SJSA1 (cell line): ENCODE results near the gene LHB. TPM values are rescaled to one million over a fixed set of nuclear protein-coding genes. Genes with fewer than 3 reads are reported as not detected.

Experiments
- DNase-seq, 2 experiments: peaks; one replicate each; pipeline ENCODE4 v3.0.0-alpha.2; 2015 to 2020; ENCODE audit warnings: low spot score in 2 of 2, low read depth in 1 of 2
- H3K27ac ChIP-seq: fragments of 250-450 bp; sonication (Bioruptor Pico); 2 replicates; pipeline ENCODE4 v1.5.1; 2020; ENCODE audit warnings: mild to moderate bottlenecking, moderate library complexity
- H3K27me3 ChIP-seq: fragments of 250-450 bp; sonication (Bioruptor Pico); replicated peaks from 2 replicates; pipeline ENCODE4 v1.5.1; 2020; ENCODE audit warnings: mild to moderate bottlenecking, moderate library complexity
- H3K36me3 ChIP-seq: fragments of 250-450 bp; sonication (Bioruptor Pico); 2 replicates; pipeline ENCODE4 v1.5.1; 2020; ENCODE audit warnings: mild to moderate bottlenecking
- H3K4me1 ChIP-seq: fragments of 250-450 bp; sonication (Bioruptor Pico); replicated peaks from 2 replicates; pipeline ENCODE4 v1.6.1; 2021; ENCODE audit warnings: mild to moderate bottlenecking
- H3K4me3 ChIP-seq: fragments of 250-450 bp; sonication (Bioruptor Pico); 2 replicates; pipeline ENCODE4 v1.5.1; 2020; ENCODE audit warnings: mild to moderate bottlenecking
- H3K9me3 ChIP-seq: fragments of 250-450 bp; sonication (Bioruptor Pico); replicated peaks from 2 replicates; pipeline ENCODE4 v1.5.1; 2020; ENCODE audit warnings: mild to moderate bottlenecking
- total RNA-seq: library from RNA; depleted of rRNA; stranded (reverse); fragments of >200 nt; shearing (Covaris generic); gene quantifications from 2 replicates; pipeline ENCODE4 v1.2.3, GENCODE V29; 2014; rRNA removed

Gene LHB
- total RNA-seq, 1 experiment from 2014 or later: 0.34 TPM

DNA sequence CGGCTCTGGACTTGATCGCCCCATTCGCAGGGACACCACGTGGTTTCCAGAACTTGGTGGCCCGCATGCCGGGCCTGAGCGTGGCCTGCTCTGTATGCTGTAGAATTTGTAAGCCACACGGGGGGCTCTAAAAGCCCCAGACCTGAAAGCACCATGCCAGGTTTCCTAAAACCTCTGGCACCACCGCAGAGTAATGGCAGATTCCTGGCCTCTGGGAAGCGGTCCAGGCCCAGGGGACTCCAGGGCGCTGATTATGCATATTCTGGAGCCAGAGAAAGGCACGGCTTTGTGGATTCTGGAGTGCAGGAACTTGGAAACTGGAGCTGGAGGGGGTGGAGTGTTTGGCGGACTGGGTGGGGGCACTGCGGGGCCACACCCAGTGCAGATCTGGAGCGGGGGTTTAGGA, 48.1 kb downstream of the LHB start:
- H3K9me3 ChIP-seq: no peaks in the 10 kb centered on the region
- no peak for DNase-seq
- no peak overlapping the region for H3K4me3 ChIP-seq
- H3K27ac ChIP-seq: no peak overlapping the region
- H3K36me3 ChIP-seq: peaks cover 64% of the 10 kb centered on the region
- no peaks in the 10 kb centered on the region for H3K27me3 ChIP-seq
- peaks cover 28% of the 10 kb centered on the region for H3K4me1 ChIP-seq

DNA sequence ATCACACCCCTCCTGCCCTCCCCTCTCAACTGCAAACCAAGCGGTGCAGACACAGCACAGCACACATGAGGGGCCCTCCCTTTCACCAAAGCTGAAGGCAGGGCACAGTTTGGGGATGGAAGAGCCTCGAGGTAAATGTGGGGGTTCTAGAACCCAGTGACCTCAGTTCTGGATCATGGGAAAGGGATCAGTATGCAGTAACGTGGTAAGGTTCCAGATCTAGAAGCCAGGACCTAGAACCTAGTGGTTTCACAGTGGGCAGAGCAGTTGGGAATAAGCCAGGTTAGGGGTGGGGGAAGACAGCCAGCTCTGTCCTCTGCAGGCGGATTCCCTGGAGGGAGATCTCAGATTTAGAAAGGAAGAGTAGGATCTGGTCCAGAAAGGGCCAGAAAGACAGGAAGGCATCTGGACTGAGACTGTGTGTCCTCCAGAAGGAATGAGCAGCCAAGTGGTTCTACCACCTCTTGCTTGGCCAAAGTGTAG, 48.7 kb downstream of the LHB start:
- Histone ChIP-seq H3K4me3 (no peak overlapping the region), H3K9me3 (no peaks in the 10 kb centered on the region), H3K27ac (no peak overlapping the region), H3K36me3 (peaks cover 62% of the 10 kb centered on the region), H3K27me3 (no peaks in the 10 kb centered on the region), H3K4me1 (peaks cover 34% of the 10 kb centered on the region)
- peak in 1 of 2 experiments; percentile 31 for DNase-seq

- H3K4me3 ChIP-seq: no peak overlapping the region
- H3K4me1 ChIP-seq: peaks cover 36% of the 10 kb centered on the region
- H3K36me3 ChIP-seq: peaks cover 62% of the 10 kb centered on the region
- H3K27me3 ChIP-seq: no peaks in the 10 kb centered on the region
- H3K9me3 ChIP-seq: no peaks in the 10 kb centered on the region
- DNase-seq: peak in 1 of 2 experiments; percentile 31
- H3K27ac ChIP-seq: no peak overlapping the region
These were observed 49.3 kb downstream of the LHB start for GRCh38 chr19:48967346-48968178.

- Histone ChIP-seq H3K27ac (no peak overlapping the region), H3K27me3 (no peaks in the 10 kb centered on the region), H3K9me3 (no peaks in the 10 kb centered on the region; the same call in 1 of the 2 replicates), H3K36me3 (peaks cover 69% of the 10 kb centered on the region), H3K4me1 (peaks cover 45% of the 10 kb centered on the region), H3K4me3 (peak overlapping the region; percentile 52)
- peak in 1 of 2 experiments; percentile 22 for DNase-seq
These were observed 50.1 kb downstream of the LHB start for GRCh38 chr19:48966541-48967345.

Other genes starting within 250 kb of the LHB start
- gene BCAT2, start 206.1 kb downstream of the LHB start, total RNA-seq: 31.2 and 32.8 TPM in 2 replicates
- not detected in 2 replicates for gene HSD17B14, start 180.6 kb downstream of the LHB start, total RNA-seq
- 3.5 and 11.8 TPM in 2 replicates for gene PLEKHA4, start 148.5 kb downstream of the LHB start, total RNA-seq
- 79.5 and 86.0 TPM in 2 replicates for gene PPP1R15A, start 144.7 kb downstream of the LHB start, total RNA-seq
- gene TULP2, start 118.3 kb downstream of the LHB start, total RNA-seq: not detected in 2 replicates
- 200 and 215 TPM in 2 replicates for gene NUCB1, start 116.8 kb downstream of the LHB start, total RNA-seq
- gene DHDH, start 83.4 kb downstream of the LHB start, total RNA-seq: 0.16 and 1.7 TPM in 2 replicates
- gene BAX, start 62.2 kb downstream of the LHB start, total RNA-seq: 57.4 and 75.1 TPM in 2 replicates
- 2,837 and 3,145 TPM in 2 replicates for gene FTL, start 51.8 kb downstream of the LHB start, total RNA-seq
- 19.5 and 38.2 TPM in 2 replicates for gene GYS1, start 23.8 kb downstream of the LHB start, total RNA-seq
- 238 and 322 TPM in 2 replicates for gene RUVBL2, start 23.2 kb downstream of the LHB start, total RNA-seq
- gene CGB3, start 7.2 kb upstream of the LHB start, total RNA-seq: not detected in 2 replicates
- gene CGB2, start 14.8 kb upstream of the LHB start, total RNA-seq: not detected in 2 replicates
- 1.00 TPM in 1 of 2 replicates, not detected in the other for gene CGB1, start 19.8 kb upstream of the LHB start, total RNA-seq
- gene CGB5, start 26.8 kb upstream of the LHB start, total RNA-seq: not detected in 2 replicates
- gene CGB8, start 32.0 kb upstream of the LHB start, total RNA-seq: 0.61 TPM in 1 of 2 replicates, not detected in the other
- 0.08 TPM in 1 of 2 replicates, not detected in the other for gene CGB7, start 40.7 kb upstream of the LHB start, total RNA-seq
- not detected in 2 replicates for gene NTF4, start 47.7 kb upstream of the LHB start, total RNA-seq
- not detected in 2 replicates for gene KCNA7, start 55.6 kb upstream of the LHB start, total RNA-seq
- 151 and 188 TPM in 2 replicates for gene SNRNP70, start 68.4 kb upstream of the LHB start, total RNA-seq
- 15.9 and 21.6 TPM in 2 replicates for gene LIN7B, start 97.3 kb upstream of the LHB start, total RNA-seq
- gene C19orf73, start 102.1 kb upstream of the LHB start, total RNA-seq: 4.3 TPM in 1 of 2 replicates, not detected in the other
- 3.4 and 3.6 TPM in 2 replicates for gene PPFIA3, start 102.5 kb upstream of the LHB start, total RNA-seq
- gene HRC, start 138.3 kb upstream of the LHB start, total RNA-seq: not detected in 2 replicates
- 6.8 and 9.2 TPM in 2 replicates for gene TRPM4, start 140.7 kb upstream of the LHB start, total RNA-seq